ENCODE data around the gene RPTOR.

DNA sequence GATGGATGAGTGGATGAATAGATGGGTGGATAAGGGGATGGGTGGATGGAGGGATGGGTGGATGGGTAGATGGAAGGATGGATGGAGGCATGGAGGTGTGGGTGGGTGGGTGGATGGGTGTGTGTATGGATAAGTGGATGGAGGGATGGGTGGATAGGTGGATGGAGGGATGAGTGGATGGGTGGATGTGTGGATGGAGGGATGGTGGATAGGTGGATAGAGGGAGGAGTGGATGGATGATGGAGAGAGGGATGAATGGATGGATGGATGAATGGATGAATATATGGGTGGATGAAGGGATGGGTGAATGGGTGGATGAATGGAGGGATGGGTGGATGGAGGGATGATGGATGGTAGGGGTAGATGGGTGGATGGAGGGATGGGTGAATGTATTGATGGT lies 40.7 kb upstream of the RPTOR start:
- TF ChIP-seq GATA2 (IDR thresholded peaks at IDR 0.05; ENCODE audit: low read depth, low read length): no peak
- no peak for TF ChIP-seq GATA3 (IDR thresholded peaks at IDR 0.05; ENCODE audit: low read depth, low read length)
